Tibial nerve (tissue), 4 donors: ENCODE results near the gene NOM1. TPM values are rescaled to one million over a fixed set of nuclear protein-coding genes. Genes with fewer than 3 reads are reported as not detected.

Experiments used
- DNase-seq, 2 donors: peaks; one replicate each; pipeline ENCODE4 v3.0.0-alpha.2; 2019; ENCODE audit warnings: low spot score in 2 of 2
- H3K27ac ChIP-seq, 4 donors: fragments of 200-600 bp; sonication (generic) in 3 of 4; one replicate each; pipeline ENCODE4 v1.5.1; 2017 to 2019; ENCODE audit warnings: mild to moderate bottlenecking in 1 of 4
- H3K27me3 ChIP-seq, 2 donors: fragments of 200-600 bp; sonication (generic) in 1 of 2; one replicate each; pipeline versions ENCODE4 v1.5.1 to v1.6.0; 2017 to 2019
- H3K36me3 ChIP-seq, 3 donors: fragments of 200-600 bp; sonication (generic); one replicate each; pipeline ENCODE4 v1.5.1; 2018 to 2019
- H3K4me1 ChIP-seq, 4 donors: fragments of 200-600 bp; sonication (generic) in 3 of 4; one replicate each; pipeline ENCODE4 v1.5.1; 2017 to 2019
- H3K4me3 ChIP-seq, 4 donors: fragments of 200-600 bp; sonication (generic) in 3 of 4; one replicate each; pipeline ENCODE4 v1.5.1; 2017 to 2019; ENCODE audit warnings: mild to moderate bottlenecking in 1 of 4, moderate library complexity in 1 of 4
- H3K9me3 ChIP-seq, 4 donors: fragments of 200-600 bp; sonication (generic) in 3 of 4; one replicate each; pipeline ENCODE4 v1.5.1; 2017 to 2019
- EP300 ChIP-seq, 2 donors: sonication (generic); formaldehyde crosslinking; IDR thresholded peaks; one replicate each; pipeline ENCODE4 v1.6.1; 2017; ENCODE audit warnings: antibody characterized with exemption in 2 of 2, mild to moderate bottlenecking in 1 of 2
- POLR2A ChIP-seq, 2 donors: fragments of 450-650 bp; IDR thresholded peaks; one replicate each; pipeline ENCODE4 v1.6.1; 2017; ENCODE audit warnings: antibody characterized with exemption in 2 of 2, mild to moderate bottlenecking in 2 of 2, moderate library complexity in 2 of 2
- WGBS, 2 donors: methylation state at CpG; one replicate each; pipeline ENCODE4 v1.1.5; 2018; 5-methylcytosine and 5-hydroxymethylcytosine counted together
- total RNA-seq, 4 donors: library from RNA; depleted of rRNA; stranded (reverse); fragments of >200 nt; gene quantifications; one replicate each; pipeline ENCODE4 v1.1.0, GENCODE V29; 2016
- TF ChIP-seq, protein P1 (sequence below), 5 experiments: fragments of 200-600 bp in 3 of 5; fragments of 450-650 bp in 2 of 5; sonication (generic) in 3 of 5; IDR thresholded peaks; one replicate each; pipeline ENCODE4 v1.5.1; 2016 to 2019; ENCODE audit warnings: antibody characterized with exemption in 5 of 5, mild to moderate bottlenecking in 3 of 5, moderate library complexity in 2 of 5

NOM1 gene
- total RNA-seq, 4 donors from 2014 or later = 23.3 to 41.5 (median 25.3) TPM

DNA sequence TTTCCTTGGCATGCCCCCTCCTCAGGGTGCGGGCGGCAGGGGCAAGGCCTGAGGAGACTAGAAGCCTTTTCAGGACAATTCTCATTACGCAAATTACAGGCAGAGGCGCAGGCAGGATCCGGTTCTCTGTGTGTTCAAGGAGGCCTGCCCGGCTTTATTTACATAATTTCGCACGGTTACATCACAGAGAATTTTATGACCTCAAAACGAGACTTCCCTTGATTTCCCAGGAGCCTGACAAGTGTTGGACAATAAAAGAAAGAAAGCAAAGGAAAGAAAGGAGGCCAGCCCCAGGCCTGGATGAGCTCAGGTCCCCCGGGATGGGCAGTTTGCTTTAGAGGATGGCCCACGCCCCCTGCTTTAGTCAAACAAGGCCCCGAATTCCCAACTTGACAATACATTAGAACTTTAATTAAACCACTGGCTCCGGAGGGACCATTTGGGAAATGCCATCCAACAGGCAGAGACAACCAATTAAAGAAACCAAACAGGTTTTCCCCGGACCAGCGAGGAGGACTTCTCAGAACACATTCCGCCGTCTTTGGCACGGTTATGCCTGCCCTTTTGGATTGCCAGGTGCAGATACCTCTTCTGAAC, 58.1 kb downstream of the NOM1 start:
- Histone ChIP-seq H3K4me1 (peaks cover 0 to 64% (median 11%) of the 10 kb centered on the region in 4 donors), H3K27me3 (peaks cover 2 to 91% of the 10 kb centered on the region in 2 donors), H3K27ac (peak overlapping the region in 1 of 4 donors; percentile 59), H3K4me3 (no peak overlapping the region), H3K9me3 (no peaks in the 10 kb centered on the region), H3K36me3 (no peaks in the 10 kb centered on the region)
- WGBS, 2 donors = 13 to 14% methylated on average over 18 of the region's 18 CpGs
- DNase-seq = no peak
- no peak for TF ChIP-seq POLR2A (IDR thresholded peaks at IDR 0.05)
- TF ChIP-seq EP300 (IDR thresholded peaks at IDR 0.05) = no peak
- TF ChIP-seq, protein P1, sequence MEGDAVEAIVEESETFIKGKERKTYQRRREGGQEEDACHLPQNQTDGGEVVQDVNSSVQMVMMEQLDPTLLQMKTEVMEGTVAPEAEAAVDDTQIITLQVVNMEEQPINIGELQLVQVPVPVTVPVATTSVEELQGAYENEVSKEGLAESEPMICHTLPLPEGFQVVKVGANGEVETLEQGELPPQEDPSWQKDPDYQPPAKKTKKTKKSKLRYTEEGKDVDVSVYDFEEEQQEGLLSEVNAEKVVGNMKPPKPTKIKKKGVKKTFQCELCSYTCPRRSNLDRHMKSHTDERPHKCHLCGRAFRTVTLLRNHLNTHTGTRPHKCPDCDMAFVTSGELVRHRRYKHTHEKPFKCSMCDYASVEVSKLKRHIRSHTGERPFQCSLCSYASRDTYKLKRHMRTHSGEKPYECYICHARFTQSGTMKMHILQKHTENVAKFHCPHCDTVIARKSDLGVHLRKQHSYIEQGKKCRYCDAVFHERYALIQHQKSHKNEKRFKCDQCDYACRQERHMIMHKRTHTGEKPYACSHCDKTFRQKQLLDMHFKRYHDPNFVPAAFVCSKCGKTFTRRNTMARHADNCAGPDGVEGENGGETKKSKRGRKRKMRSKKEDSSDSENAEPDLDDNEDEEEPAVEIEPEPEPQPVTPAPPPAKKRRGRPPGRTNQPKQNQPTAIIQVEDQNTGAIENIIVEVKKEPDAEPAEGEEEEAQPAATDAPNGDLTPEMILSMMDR (IDR thresholded peaks at IDR 0.05) = no peak

DNA sequence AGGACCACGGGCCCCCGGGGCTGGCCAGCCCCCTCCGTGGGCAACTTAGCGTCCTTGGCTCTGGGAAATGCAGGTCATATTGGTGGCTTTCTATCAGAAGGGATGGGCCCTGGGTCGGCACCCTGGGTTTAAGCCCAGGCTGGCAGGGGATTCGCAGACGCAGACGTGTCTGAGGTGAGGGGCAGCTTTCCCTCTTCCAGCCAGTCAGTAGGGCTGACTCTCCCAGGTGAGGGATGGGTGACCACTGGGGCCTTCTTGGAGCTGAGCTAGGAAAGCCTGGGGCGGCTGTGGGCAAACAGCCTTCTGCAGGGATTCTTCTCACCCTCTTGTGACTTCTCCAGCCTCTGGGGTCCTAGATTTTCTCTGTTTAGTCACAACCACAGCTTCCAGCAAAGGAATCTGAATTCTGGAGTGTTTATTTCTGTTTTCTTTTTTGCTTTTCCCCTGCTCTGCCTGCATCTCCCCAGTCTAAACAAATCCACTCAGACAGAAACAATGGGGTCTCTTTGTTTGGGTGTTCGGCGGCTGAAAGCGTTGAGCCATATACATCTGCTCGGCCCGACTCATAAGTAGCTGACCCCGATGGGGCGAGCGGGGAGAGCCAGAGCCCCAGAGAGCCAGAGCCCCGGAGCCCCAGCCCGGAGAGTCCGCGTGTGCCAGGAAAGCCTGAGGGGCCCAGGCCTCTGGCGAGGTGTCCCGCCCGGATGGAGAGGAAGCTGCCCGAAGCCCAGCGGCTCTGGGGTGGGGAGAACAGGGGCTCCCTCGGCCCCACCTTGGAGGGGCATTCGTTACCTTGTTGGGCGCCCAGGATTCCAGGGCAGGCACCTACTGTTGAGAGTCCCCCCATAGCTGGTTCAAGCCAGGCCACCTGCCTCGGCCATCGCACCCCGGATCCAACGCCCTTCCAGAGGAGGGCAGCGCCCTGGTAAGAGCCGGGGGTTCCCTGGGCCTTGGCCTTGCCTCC, 59.0 kb downstream of the NOM1 start:
- no peak for DNase-seq
- Histone ChIP-seq H3K4me1 (peaks cover 0 to 56% (median 5%) of the 10 kb centered on the region in 4 donors), H3K9me3 (no peaks in the 10 kb centered on the region), H3K4me3 (peak overlapping the region in 1 of 4 donors; percentile 21), H3K36me3 (no peaks in the 10 kb centered on the region), H3K27ac (peak overlapping the region in 1 of 4 donors; percentile 59), H3K27me3 (peaks cover 2 to 91% of the 10 kb centered on the region in 2 donors)
- no peak for TF ChIP-seq EP300 (IDR thresholded peaks at IDR 0.05)
- TF ChIP-seq POLR2A (IDR thresholded peaks at IDR 0.05) = no peak
- TF ChIP-seq, protein P1 (IDR thresholded peaks at IDR 0.05) = no peak
- 5 to 6% methylated on average over 30 to 32 of the region's 35 CpGs for WGBS, 2 donors

DNA sequence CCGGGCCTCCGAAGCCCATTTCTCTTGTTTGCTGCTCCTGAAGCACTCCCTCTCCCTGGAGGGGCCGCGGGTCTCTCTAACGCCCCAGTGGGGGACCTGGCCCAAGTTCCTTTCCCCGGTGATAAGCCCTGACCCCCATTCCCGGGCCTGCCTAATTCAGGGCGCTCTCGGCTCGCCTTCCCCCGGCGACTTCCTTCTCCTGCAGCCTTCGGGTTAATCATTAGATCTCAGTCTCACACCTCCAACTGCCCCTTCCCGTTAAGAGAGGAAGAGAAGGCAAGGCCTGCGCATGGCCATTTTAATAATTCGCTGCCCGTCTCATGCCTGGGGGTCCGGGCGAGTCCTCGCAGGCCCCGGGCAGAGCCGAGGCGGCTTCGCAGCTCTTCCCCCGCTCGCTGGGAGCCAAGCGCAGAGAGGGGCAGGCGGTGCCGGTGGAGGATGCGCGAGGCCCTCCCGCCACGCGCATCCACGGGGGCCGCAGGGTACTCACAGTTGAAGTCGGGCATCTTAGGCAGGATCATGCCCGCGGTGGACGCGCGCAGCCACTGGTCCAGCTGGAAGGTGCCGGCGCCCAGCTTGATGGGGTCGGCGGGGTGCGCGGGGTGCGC, 59.8 kb downstream of the NOM1 start:
- no peaks in the 10 kb centered on the region for H3K36me3 ChIP-seq
- H3K9me3 ChIP-seq = no peaks in the 10 kb centered on the region
- H3K4me1 ChIP-seq = peaks cover 0 to 48% (median 4%) of the 10 kb centered on the region in 4 donors
- H3K4me3 ChIP-seq = peak overlapping the region in 1 of 4 donors; percentile 21
- H3K27ac ChIP-seq = peak overlapping the region in 1 of 4 donors; percentile 59
- H3K27me3 ChIP-seq = peaks cover 2 to 91% of the 10 kb centered on the region in 2 donors
- no peak for DNase-seq
- TF ChIP-seq EP300 (IDR thresholded peaks at IDR 0.05) (no peak), POLR2A (IDR thresholded peaks at IDR 0.05) (no peak)
- TF ChIP-seq, protein P1 (IDR thresholded peaks at IDR 0.05) = no peak
- 1 to 2% methylated on average over 16 to 35 of the region's 49 CpGs for WGBS, 2 donors

DNA sequence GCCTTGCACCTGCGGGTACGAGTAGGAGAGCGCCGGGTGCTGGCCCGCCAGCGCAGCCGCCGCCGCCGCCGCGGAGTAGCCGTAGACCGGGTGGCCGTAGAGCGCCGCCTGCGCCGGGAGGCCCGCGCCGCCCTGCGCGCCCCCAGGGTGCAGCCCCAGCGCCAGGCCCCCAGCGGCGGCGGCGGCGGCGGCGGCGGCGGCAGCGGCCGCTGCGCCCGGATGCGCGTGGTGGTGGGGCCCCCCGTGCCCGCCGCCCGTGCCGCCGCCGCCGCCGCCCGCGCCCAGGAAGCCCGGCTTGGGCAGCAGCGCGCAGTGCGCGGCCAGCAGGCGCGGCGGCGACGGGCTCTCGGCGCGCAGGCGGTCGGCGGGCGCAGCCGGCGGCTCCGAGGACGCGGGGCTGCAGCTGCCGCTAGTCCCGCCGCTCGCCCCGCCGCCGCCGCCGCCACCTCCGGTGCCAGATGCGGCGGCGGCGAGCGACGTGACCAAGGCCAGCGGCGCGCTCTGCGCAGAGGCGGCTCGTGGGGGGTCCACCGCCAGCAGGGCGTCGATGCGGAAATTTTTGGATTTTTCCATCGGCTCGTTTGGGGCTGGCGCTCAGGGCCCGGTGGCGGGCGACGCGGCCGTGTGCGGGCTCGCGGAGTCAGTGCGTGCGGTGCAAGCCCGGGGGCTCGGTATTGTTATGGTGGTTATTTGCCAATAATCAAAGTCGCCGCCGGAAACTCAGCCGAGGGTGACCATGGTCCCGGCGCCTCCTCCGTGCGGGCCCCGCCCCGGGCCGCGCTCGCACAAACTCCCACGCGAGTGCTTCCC, 60.5 kb downstream of the NOM1 start:
- 2 to 3% methylated on average over 31 to 71 of the region's 130 CpGs for WGBS, 2 donors
- Histone ChIP-seq H3K4me3 (peak overlapping the region in 3 of 4 donors; percentile 6 to 42 (median 40)), H3K4me1 (peaks cover 0 to 41% (median 4%) of the 10 kb centered on the region in 4 donors), H3K27ac (peak overlapping the region in 1 of 4 donors; percentile 59), H3K27me3 (peaks cover 0 to 91% of the 10 kb centered on the region in 2 donors), H3K36me3 (no peaks in the 10 kb centered on the region), H3K9me3 (no peaks in the 10 kb centered on the region)
- TF ChIP-seq, protein P1 (IDR thresholded peaks at IDR 0.05) = no peak
- TF ChIP-seq POLR2A (IDR thresholded peaks at IDR 0.05) = no peak
- no peak for DNase-seq
